ENCODE data around the gene MAPKAP1.

DNA sequence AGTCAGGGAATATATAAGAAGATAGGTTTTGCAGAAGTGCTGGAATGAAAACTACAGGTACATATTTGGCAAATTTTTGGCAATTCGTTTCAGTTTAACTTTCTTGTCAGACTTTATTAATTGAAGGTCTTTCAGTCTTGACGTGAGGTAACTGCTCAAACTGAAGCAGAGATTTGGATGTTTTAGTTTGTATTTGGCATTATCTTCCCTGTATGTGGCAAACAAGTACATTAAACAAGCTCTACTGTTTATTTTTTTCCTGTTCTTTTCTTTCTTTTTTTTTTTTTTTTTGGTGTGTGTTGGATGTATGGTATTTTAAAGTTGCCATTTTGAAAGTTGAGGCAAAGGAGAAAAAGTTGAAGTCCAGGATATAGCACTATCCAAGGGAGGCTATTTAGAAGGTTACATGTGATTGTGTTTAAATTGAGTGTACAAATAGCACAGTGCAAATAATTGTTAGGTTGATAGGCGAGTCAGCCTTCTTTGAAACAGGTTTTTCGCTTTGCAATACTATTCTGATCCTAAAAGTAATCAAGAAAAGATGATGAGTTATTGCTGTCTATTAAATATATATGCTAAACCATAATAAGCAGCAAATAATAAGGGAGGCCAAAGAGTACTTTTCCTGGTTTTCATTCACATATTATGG is 42.4 kb upstream of the MAPKAP1 start:
- no peak for TF ChIP-seq EZH2 (IDR thresholded peaks at IDR 0.05)
- TF ChIP-seq POLR2AphosphoS5 (IDR thresholded peaks at IDR 0.05; ENCODE audit: borderline replicate concordance, low read depth, low read length): no peak
- no peak for TF ChIP-seq FOXP2 (optimal IDR thresholded peaks at IDR 0.05; ENCODE audit: control extremely low read depth, extremely low read length, insufficient read depth)
